Testis (tissue), 2 donors: ENCODE measurements around the gene KIAA0232.

Source experiments
- CTCF ChIP-seq, 3 experiments: fragments of 450-650 bp in 2 of 3; fragments of 200-600 bp in 1 of 3; sonication (generic) in 1 of 3; IDR thresholded peaks; one replicate each; pipeline ENCODE4 v1.5.1; 2016 to 2019; ENCODE audit warnings: antibody characterized with exemption in 3 of 3, mild to moderate bottlenecking in 2 of 3, moderate library complexity in 1 of 3
- POLR2A ChIP-seq: fragments of 450-650 bp; IDR thresholded peaks from one replicate; pipeline ENCODE4 v1.6.1; 2017; ENCODE audit warnings: antibody characterized with exemption, mild to moderate bottlenecking, moderate library complexity

DNA sequence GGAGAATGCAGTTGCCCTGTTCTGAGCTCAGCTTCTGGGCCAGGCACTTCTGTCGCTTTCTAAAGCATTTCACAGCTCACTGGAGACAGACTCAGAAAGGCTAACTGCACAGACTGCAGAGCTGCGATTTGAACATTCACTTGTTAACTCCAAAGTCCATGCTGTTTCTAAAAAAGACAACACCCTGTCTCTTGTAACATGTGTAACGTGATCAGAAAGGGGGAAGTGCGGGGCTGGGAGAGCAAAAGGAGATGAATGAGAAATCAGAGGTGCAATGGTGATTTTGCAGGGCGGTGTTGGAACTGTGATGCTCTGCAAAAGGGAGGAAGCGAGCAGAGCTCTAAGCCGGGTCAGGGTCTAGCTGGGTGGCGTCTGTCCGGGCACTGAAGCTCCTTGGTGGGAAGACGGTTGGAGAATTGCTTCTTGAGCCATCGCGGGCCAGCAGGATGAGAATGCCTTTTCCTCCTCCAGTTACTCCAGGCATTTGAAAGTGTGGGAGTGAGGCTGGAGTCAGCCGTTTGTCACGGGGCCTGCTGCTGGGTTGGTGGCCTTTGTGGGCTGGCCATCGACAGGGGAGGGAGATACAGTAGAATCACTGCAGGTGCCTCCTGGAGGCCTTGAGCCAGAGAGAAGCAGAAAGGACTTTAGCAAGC lies 147.4 kb downstream of the KIAA0232 start:
- TF ChIP-seq POLR2A (no peak), CTCF (IDR thresholded peaks at IDR 0.05) (no peak)
